Vagina (tissue), 2 donors: ENCODE results near the gene ZNF331. TPM values are rescaled to one million over a fixed set of nuclear protein-coding genes. Genes with fewer than 3 reads are reported as not detected.
A peak's percentile ranks its signal among the peaks of the same experiment; 100 is the strongest.
"Not testable (repeated sequence)": the region's sequence is repeated elsewhere in the genome, so short reads cannot be mapped to it uniquely, and the experiment has no call there.

Experiments
- DNase-seq, 2 donors: peaks; one replicate each; pipeline ENCODE4 v3.0.0-alpha.2; 2017; ENCODE audit errors: extremely low spot score in 2 of 2
- H3K27ac ChIP-seq: fragments of 200-600 bp; sonication (generic); one replicate; pipeline ENCODE4 v1.5.1; 2019
- H3K27me3 ChIP-seq: fragments of 200-600 bp; sonication (generic); one replicate; pipeline ENCODE4 v1.5.1; 2019
- H3K36me3 ChIP-seq, 2 donors: fragments of 200-600 bp; sonication (generic); one replicate each; pipeline ENCODE4 v1.5.1; 2017 to 2019
- H3K4me1 ChIP-seq: fragments of 200-600 bp; sonication (generic); one replicate; pipeline ENCODE4 v1.5.1; 2019
- H3K4me3 ChIP-seq, 2 donors: fragments of 200-600 bp; sonication (generic); 1 replicate in 1 of 2; 2 replicates in 1 of 2; pipeline ENCODE4 v1.5.1; 2016 to 2019
- H3K9me3 ChIP-seq: fragments of 200-600 bp; sonication (generic); one replicate; pipeline ENCODE4 v1.5.1; 2019
- CTCF ChIP-seq, 3 experiments: fragments of 450-650 bp in 2 of 3; fragments of 200-600 bp in 1 of 3; sonication (generic) in 1 of 3; IDR thresholded peaks; one replicate each; pipeline ENCODE4 v1.5.1; 2017 to 2019; ENCODE audit warnings: antibody characterized with exemption in 3 of 3, mild to moderate bottlenecking in 2 of 3, moderate library complexity in 2 of 3
- POLR2A ChIP-seq, 2 donors: fragments of 450-650 bp; IDR thresholded peaks; one replicate each; pipeline ENCODE4 v1.6.1; 2017; ENCODE audit warnings: antibody characterized with exemption in 2 of 2, mild to moderate bottlenecking in 2 of 2, moderate library complexity in 2 of 2
- POLR2AphosphoS5 ChIP-seq, 2 donors: sonication (generic); formaldehyde crosslinking; IDR thresholded peaks; one replicate each; pipeline ENCODE4 v1.9.0; 2017; ENCODE audit warnings: antibody characterized with exemption in 2 of 2, mild to moderate bottlenecking in 2 of 2, low read depth in 1 of 2; ENCODE audit not compliant: insufficient read depth in 1 of 2
- intact Hi-C: fragments of 100-400 bp; cut with DNase I; formaldehyde crosslinking; loops from one replicate; pipeline ENCODE4 v1.15.1; 2023
- total RNA-seq: library from RNA; depleted of rRNA; stranded (reverse); fragments of >200 nt; gene quantifications from one replicate; pipeline ENCODE4 v1.2.3, GENCODE V29; 2016

The ZNF331 gene
- total RNA-seq, 1 donor from 2014 or later, result 72.7 TPM

- H3K4me3 ChIP-seq, result peak overlapping the region; percentile 23 to 24
Measured at GRCh38 chr19:53504365-53504703, 33.6 kb upstream of the ZNF331 start.

GRCh38 chr19:53504885-53505284 is 33.1 kb upstream of the ZNF331 start:
- Histone ChIP-seq H3K27ac (peak overlapping the region; percentile 73), H3K27me3 (no peaks in the 10 kb centered on the region), H3K4me3 (peak overlapping the region; percentile 23 to 24), H3K36me3 (no peaks in the 10 kb centered on the region), H3K9me3 (no peaks in the 10 kb centered on the region), H3K4me1 (no peaks in the 10 kb centered on the region)
- peak in 1 of 2 donors; percentile 96 for DNase-seq
- no peak for TF ChIP-seq CTCF (IDR thresholded peaks at IDR 0.05)
- peak in 1 of 2 donors; percentile 82 for TF ChIP-seq POLR2AphosphoS5 (IDR thresholded peaks at IDR 0.05; ENCODE audit: insufficient read depth in 1 of 2, low read depth in 1 of 2)
- intact Hi-C loops, result loop anchor here (10.0 kb wide), 1 partner anchor 80 kb away; no protein-coding TSS in a partner anchor

More at GRCh38 chr19:53504365-53504703, 33.6 kb upstream of the ZNF331 start:
- H3K36me3 ChIP-seq, H3K9me3 ChIP-seq, H3K4me1 ChIP-seq, H3K27me3 ChIP-seq, DNase-seq: not testable (repeated sequence)
- intact Hi-C loops, result loop anchor here (10.0 kb wide), 1 partner anchor 80 kb away; no protein-coding TSS in a partner anchor
- H3K27ac ChIP-seq, result peak overlapping the region; percentile 73
- TF ChIP-seq CTCF (IDR thresholded peaks at IDR 0.05), result peak in 1 of 3 experiments; percentile 8

- no peaks in the 10 kb centered on the region for H3K36me3 ChIP-seq
- TF ChIP-seq POLR2A (IDR thresholded peaks at IDR 0.05), result no peak
- TF ChIP-seq POLR2AphosphoS5 (IDR thresholded peaks at IDR 0.05; ENCODE audit: insufficient read depth in 1 of 2, low read depth in 1 of 2), result no peak
- no peak for TF ChIP-seq CTCF (IDR thresholded peaks at IDR 0.05)
- no peaks in the 10 kb centered on the region for H3K9me3 ChIP-seq
- no peaks in the 10 kb centered on the region for H3K4me1 ChIP-seq
- H3K27me3 ChIP-seq, result no peaks in the 10 kb centered on the region
- no peak overlapping the region for H3K27ac ChIP-seq
- no peak for DNase-seq
- no peak overlapping the region for H3K4me3 ChIP-seq
- intact Hi-C loops, result loop anchor here (10.0 kb wide), 1 partner anchor 82 kb away; no protein-coding TSS in a partner anchor
Measured at GRCh38 chr19:53506728-53507127, 31.2 kb upstream of the ZNF331 start.

DNA sequence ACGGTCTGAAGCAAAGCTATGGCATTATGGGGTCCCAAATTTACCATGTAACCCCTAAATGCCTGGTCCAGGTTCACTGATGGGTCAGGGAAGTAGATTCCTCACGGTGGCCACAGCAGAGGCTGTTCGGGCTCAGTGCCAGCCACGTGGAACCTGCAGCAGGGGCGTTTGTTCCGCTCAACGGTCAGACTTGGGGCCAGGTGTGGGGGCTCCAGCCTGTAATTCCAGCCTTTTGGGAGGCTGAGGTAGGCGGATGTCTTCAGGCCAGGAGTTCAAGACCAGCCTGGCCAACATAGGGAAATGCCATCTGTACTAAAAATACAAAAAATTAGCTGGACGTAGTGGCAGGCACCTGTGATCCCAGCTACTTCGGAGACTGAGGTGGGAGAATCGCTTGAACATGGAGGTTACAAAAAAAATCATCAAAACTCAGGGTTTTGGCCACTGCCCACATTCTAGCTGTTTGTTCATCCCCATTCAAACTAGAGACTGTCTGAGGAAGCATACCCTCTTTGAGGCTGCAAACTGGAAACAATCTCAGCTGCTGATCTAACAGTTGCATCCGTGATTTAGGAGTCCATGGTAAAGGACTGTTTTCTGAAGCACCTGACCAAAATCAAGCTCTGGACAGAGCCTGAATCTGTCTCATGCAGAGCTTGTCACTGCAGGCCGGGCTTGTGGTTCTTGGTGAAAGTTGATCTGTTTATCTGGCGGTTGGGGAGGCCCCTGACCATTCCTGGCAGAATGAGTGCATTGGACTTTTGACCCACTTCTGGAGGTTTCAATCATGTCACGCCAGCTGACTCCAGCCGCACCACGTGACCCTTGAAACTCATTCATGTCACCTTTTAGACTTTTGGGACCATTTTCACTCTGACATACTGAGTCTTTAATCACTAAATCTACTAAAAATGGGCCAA is 30.2 kb upstream of the ZNF331 start:
- Histone ChIP-seq H3K27me3 (no peaks in the 10 kb centered on the region), H3K27ac (no peak overlapping the region), H3K4me1 (no peaks in the 10 kb centered on the region), H3K9me3 (no peaks in the 10 kb centered on the region), H3K36me3 (no peaks in the 10 kb centered on the region), H3K4me3 (no peak overlapping the region)
- no peak for DNase-seq
- TF ChIP-seq CTCF (IDR thresholded peaks at IDR 0.05) (no peak), POLR2A (IDR thresholded peaks at IDR 0.05) (no peak), POLR2AphosphoS5 (IDR thresholded peaks at IDR 0.05; ENCODE audit: insufficient read depth in 1 of 2, low read depth in 1 of 2) (no peak)
- intact Hi-C loops, result loop anchor here (10.0 kb wide), 1 partner anchor 83 kb away; no protein-coding TSS in a partner anchor

DNA sequence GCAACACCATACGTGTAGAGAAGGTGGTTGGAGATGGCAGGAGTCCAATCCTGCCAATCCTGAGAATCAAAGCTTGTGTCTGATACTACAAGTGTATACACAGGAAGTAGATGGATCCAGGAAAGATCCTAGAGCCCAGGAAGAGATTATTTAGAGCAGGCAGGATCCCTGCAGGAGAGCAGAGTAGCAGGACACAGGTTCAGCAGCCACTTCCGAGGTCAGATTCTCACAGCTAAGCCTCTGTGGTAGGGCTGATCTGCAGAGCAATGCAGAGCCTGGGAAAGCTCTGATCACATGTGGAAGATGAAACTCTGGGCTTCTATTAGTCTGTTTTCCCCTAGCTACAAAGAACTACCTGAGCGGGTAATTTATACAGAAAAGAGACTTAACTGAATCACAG is 28.5 kb upstream of the ZNF331 start:
- Histone ChIP-seq H3K4me3 (no peak overlapping the region), H3K9me3 (no peaks in the 10 kb centered on the region), H3K4me1 (no peaks in the 10 kb centered on the region), H3K36me3 (no peaks in the 10 kb centered on the region), H3K27me3 (no peaks in the 10 kb centered on the region), H3K27ac (no peak overlapping the region)
- no peak for DNase-seq
- TF ChIP-seq POLR2A (IDR thresholded peaks at IDR 0.05), result no peak
- TF ChIP-seq CTCF (IDR thresholded peaks at IDR 0.05), result no peak
- TF ChIP-seq POLR2AphosphoS5 (IDR thresholded peaks at IDR 0.05; ENCODE audit: insufficient read depth in 1 of 2, low read depth in 1 of 2), result no peak
- intact Hi-C loops, result loop anchor here (10.0 kb wide), 1 partner anchor 85 kb away; no protein-coding TSS in a partner anchor
